Dermis blood vessel endothelial cell (primary cell): ENCODE data around the gene SELENOO. TPM values are rescaled to one million over a fixed set of nuclear protein-coding genes. Genes with fewer than 3 reads are reported as not detected.
"Not testable (repeated sequence)": the region's sequence is repeated elsewhere in the genome, so short reads cannot be mapped to it uniquely, and the experiment has no call there.

ENCODE experiments used
- DNase-seq: peaks from one replicate; pipeline ENCODE4 v3.0.0; 2010
- total RNA-seq: library from RNA; depleted of rRNA; stranded (reverse); fragments of >200 nt; gene quantifications from 2 replicates; pipeline ENCODE4 v1.2.3, GENCODE V29; 2014

The SELENOO gene
- total RNA-seq, 1 donor from 2014 or later: 32.8 TPM

DNA sequence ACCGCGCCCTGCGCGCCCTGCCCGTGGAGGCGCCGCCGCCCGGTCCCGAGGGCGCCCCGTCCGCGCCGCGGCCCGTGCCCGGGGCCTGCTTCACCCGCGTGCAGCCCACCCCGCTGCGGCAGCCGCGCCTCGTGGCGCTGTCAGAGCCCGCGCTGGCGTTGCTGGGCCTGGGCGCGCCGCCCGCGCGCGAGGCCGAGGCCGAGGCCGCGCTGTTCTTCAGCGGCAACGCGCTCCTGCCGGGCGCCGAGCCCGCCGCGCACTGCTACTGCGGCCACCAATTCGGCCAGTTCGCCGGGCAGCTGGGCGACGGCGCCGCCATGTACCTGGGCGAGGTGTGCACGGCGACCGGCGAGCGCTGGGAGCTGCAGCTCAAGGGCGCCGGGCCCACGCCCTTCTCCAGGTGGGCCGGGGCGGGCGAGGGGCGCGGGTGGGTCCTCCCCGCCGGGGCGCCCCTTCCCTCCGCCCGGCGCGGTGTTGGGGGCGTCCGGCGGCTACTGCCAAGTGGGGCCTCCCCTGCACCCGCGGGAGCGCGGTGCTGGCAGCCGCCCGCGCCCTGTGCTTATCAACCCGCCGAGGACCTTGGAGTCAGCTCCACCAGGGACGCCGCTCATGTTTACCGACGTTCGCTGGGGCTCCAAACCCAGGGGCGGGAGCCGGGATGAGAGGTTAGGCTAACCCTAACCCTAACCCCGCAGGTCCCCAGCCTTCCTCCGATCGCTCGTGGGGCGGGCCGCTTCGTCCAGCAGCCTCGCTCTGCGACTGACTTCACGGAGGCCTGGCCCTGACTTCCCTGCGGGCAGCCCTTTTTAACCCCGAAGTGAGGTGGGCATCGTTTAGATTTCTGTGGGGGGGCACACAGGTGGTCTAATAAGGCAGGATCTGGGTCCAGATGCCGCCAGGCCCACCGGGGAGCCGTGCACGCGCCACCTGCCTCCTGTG lies 649 bp downstream of the SELENOO start:
- DNase-seq: peak; percentile 38

GRCh38 chr22:50202130-50202666 lies 1.4 kb downstream of the SELENOO start:
- DNase-seq: no peak

GRCh38 chr22:50203288-50203687 lies 2.5 kb downstream of the SELENOO start:
- no peak for DNase-seq

- no peak for DNase-seq
These were observed 3.8 kb downstream of the SELENOO start for GRCh38 chr22:50204571-50204970.

DNA sequence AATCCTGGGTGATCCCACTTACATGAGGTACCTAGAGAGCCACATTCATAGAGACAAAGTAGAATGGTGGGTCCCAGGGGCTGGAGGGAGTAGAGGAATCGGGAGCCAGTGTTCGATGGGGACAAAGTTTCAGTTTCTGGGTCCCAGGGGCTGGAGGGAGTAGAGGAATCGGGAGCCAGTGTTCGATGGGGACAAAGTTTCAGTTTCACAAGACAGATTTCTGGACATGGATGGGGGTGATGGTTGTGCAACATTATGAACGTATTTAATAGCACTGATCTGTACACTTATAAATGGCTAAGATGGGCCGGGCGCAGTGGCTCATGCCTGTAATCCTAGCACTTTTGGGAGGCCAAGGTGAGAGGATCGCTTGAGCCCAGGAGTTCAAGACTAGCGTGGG lies 4.2 kb downstream of the SELENOO start:
- DNase-seq: not testable (repeated sequence)

GRCh38 chr22:50205781-50206569 lies 5.2 kb downstream of the SELENOO start:
- no peak for DNase-seq

GRCh38 chr22:50206599-50206998 lies 5.8 kb downstream of the SELENOO start:
- peak; percentile 41 for DNase-seq

DNA sequence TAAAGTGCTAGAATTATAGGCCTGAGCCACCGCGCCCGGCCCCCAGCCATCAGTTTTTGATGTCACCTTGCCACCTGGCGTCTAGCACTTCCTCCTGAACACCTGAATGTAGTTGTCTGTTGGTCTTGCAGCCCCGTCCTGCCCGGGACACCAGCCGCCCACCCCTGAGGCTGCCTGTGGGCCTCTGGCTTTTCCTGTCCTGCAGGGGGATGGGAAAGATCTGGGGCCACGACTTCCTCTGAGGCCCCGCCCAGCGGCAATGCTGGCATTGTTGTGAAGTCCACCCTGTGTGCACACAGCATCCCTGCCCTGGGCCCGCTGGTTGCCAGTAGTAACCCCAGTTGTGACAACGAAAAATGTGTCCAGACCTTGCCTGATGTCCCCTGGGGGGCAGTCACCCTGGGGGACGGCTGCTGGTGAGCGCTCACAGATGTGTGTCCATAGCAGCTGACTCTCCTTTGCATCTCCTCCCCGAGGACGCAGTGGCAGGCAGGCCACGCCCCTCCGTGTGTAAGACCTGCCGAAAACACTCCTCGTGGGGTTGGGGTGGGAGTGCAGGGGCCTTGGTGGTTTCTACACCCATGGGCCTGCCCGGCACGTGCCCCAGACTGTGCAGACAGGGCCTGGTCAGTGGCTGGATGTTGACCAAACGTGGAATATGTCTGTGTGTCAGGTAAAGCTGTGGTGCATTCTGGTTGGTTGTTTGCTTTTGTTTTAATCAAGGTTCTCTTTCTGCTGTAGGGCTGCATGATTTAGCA lies 6.8 kb downstream of the SELENOO start:
- peak; percentile 63 for DNase-seq

DNA sequence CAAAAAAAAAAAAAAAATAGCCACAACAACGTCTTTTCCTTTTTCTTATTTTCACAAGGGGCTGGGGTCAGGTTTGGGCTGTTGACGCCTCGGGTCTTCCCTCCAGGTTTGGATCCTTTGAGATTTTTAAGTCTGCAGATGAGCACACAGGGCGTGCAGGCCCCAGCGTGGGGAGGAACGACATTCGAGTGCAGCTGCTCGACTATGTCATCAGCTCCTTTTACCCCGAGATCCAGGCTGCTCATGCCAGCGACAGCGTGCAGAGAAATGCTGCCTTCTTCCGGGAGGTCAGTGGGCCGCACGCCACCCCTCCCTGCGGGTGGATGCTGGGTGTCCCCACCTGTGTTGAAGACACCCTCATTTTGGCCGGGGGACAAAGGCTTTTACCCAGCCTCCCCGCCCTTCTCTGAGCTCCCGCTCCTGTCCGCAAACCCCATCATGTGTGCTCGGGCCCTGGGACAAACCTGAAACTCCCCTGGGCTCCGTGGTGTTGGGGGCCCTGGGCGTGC lies 7.7 kb downstream of the SELENOO start:
- no peak for DNase-seq

DNA sequence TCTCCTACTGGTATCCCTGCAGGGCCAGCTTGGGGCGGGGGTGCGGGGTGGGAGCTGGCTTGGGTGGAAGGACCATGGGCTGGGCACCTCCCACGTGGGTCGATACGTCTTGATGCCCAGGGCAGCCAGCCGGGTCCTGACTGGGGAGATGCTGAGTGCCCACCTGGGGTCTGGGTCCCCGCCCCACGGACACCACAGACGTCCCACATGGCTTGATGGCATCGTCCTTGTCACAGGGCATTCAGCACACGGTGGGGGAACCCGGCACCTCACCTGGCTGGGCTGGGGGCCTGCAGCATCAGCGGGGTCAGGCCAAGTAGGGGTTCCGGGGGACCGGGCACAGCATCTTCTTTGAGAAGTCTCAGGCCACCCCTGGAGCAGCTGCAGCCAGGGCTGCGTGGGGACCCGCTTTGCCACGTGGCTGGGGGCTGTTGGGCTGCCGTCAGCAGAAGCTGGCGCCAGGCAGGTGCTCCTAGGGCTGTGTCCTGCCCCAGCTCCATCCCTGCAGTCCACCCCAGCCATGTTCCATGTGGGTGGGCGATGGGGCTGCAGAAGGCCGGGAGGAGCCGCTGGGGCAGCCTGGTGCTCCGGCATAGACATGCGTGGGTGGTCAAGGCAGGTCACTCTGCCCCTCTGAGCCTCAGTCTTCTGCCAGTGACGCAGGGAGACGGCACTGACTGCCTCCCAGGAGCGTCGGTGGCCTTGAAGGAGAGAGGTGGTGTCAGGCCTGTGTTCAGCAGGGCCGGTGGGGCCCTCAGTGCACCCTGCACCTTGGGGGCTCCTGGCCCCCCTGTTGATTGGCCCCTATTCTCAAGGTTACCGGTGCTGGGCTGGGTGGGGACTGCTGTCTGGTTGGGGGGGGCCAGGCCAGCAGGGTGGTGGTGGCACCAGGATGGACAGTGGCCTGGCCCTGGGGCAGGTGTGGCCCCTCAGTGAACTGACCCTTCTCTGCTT lies 8.4 kb downstream of the SELENOO start:
- DNase-seq: no peak

GRCh38 chr22:50209893-50210292 lies 9.1 kb downstream of the SELENOO start:
- DNase-seq: peak; percentile 79

- no peak for DNase-seq
These were observed 9.7 kb downstream of the SELENOO start for GRCh38 chr22:50210378-50211139.

GRCh38 chr22:50211147-50211546 lies 10.3 kb downstream of the SELENOO start:
- DNase-seq: no peak

DNA sequence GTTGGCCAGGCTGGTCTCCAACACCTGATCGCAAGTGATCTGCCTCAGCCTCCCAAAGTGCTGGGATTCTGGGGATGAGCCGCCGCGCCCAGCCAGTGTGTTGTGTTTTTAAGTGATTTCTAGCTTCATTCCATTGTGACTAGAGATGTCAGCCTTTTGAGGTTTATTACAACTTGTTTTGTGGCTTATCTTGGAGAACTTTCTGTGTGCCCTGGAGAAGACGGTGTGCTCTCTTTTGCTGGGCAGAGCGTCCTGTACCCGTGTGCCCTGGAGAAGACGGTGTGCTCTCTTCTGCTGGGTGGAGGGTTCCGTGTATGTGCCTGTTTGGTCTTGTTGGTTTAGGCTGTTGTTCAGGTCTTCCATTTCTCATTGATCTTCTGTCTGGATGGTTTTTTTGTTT lies 12.5 kb downstream of the SELENOO start:
- no peak for DNase-seq

DNA sequence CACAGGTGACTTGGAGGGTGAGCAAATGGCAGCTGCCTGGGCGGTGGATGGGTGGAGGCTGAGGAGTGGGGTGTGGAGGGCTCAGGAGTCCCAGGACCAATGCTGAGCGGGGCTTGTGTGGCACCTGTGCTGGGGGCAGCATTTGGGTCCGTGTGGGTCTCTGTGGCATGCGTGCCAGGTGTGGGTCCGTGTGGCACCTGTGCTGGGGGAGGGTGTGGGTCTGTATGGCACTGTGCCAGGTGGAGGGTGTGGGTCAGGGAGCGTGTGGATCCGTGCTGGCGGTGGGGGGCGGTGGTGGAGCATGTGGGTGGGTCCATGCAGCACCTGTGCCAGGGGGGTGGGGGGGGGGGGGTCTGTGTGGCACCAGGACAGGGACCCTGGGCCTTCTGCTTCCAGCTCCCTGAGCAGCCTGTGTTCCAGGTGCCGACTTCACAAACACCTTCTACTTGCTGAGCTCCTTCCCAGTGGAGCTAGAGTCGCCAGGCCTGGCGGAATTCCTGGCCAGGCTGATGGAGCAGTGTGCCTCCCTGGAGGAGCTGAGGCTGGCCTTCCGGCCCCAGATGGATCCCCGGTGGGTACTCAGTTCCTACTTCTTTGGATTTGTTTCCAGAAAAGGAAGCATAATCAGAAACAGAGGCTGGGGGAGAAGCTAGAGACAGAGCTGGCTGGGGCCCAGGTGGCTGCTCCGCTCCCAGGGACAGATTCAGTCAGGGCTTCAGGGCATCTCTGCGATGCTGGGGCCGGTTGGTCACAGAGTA lies 14.7 kb downstream of the SELENOO start:
- DNase-seq: no peak

DNA sequence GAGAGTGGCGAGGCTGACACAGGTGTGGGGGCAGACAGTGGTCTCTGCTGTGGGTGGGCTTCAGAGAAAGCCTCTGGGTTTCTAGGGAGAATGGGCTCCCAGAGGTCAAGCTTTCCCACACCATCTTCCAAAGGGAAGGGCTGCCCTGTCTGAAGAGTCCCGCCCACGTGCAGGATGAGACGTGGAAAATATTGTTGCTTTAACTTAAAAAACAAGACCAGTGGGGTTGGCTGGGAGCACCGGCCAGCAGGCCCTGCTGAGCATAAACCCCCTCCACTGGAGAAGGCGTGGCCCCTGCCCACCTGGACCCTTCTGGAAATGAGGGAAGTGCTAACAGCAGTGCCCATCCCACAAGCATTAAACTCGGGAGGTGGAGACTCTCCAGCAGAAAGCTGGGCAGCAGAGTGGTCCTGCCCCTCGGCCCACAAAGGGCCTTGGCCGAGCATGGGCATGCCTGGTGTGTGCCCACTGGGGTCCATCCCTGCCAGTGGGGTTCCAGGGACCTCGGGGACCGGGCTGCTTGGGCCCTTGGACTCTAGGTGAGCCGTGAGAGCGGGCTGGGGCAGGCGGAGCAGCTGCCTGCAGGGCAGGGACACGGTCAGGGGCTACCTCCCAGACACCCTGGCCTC lies 15.4 kb downstream of the SELENOO start:
- DNase-seq: no peak

- DNase-seq: no peak
These were observed 16.1 kb downstream of the SELENOO start for GRCh38 chr22:50216684-50217520.

- DNase-seq: no peak
These were observed 16.8 kb downstream of the SELENOO start for GRCh38 chr22:50217543-50218152.
